Measurements from ENCODE around the gene ALOXE3.

Gene ALOXE3

GRCh38 chr17:8056232-8056975 lies 61.9 kb downstream of the ALOXE3 start:
- Histone ChIP-seq H3K9me3 (ENCODE audit: control insufficient read depth, low read length) (no peaks in the 10 kb centered on the region), H3K27ac (ENCODE audit: low read depth, low read length, severe bottlenecking) (peak overlapping the region; percentile 59), H3K4me1 (ENCODE audit: control insufficient read depth, insufficient read depth, low read length, poor library complexity, severe bottlenecking) (peaks cover 9% of the 10 kb centered on the region), H3K4me3 (ENCODE audit: extremely low read depth, insufficient read depth, low read length, poor library complexity, severe bottlenecking) (no peak overlapping the region), H3K36me3 (ENCODE audit: control insufficient read depth, insufficient read depth, low read length) (no peaks in the 10 kb centered on the region)
- 85 to 91% methylated on average over 11 to 12 of the region's 14 CpGs for WGBS, 2 experiments (ENCODE audit: insufficient coverage in 2 of 2)

GRCh38 chr17:8055851-8056231 lies 62.5 kb downstream of the ALOXE3 start:
- peaks cover 9% of the 10 kb centered on the region for H3K4me1 ChIP-seq (ENCODE audit: control insufficient read depth, insufficient read depth, low read length, poor library complexity, severe bottlenecking)
- no peaks in the 10 kb centered on the region for H3K36me3 ChIP-seq (ENCODE audit: control insufficient read depth, insufficient read depth, low read length)
- H3K27ac ChIP-seq (ENCODE audit: low read depth, low read length, severe bottlenecking), result peak overlapping the region; percentile 59
- no peak overlapping the region for H3K4me3 ChIP-seq (ENCODE audit: extremely low read depth, insufficient read depth, low read length, poor library complexity, severe bottlenecking)
- H3K9me3 ChIP-seq (ENCODE audit: control insufficient read depth, low read length), result no peaks in the 10 kb centered on the region
- 88 to 100% methylated on average over 1 to 2 of the region's 3 CpGs for WGBS, 2 experiments (ENCODE audit: insufficient coverage in 2 of 2)

- WGBS, 2 experiments (ENCODE audit: insufficient coverage in 2 of 2), result 94 to 96% methylated on average over 6 to 7 of the region's 7 CpGs
- H3K36me3 ChIP-seq (ENCODE audit: control insufficient read depth, insufficient read depth, low read length), result no peaks in the 10 kb centered on the region
- no peak overlapping the region for H3K4me3 ChIP-seq (ENCODE audit: extremely low read depth, insufficient read depth, low read length, poor library complexity, severe bottlenecking)
- no peak overlapping the region for H3K27ac ChIP-seq (ENCODE audit: low read depth, low read length, severe bottlenecking)
- peaks cover 9% of the 10 kb centered on the region for H3K4me1 ChIP-seq (ENCODE audit: control insufficient read depth, insufficient read depth, low read length, poor library complexity, severe bottlenecking)
- no peaks in the 10 kb centered on the region for H3K9me3 ChIP-seq (ENCODE audit: control insufficient read depth, low read length)
Observed at GRCh38 chr17:8053600-8053999, 64.7 kb downstream of the ALOXE3 start.

- 90 to 93% methylated on average over 4 of the region's 6 CpGs for WGBS, 2 experiments (ENCODE audit: insufficient coverage in 2 of 2)
Observed at GRCh38 chr17:8052256-8053252, 65.8 kb downstream of the ALOXE3 start.

GRCh38 chr17:8051831-8052230 lies 66.5 kb downstream of the ALOXE3 start:
- WGBS, 2 experiments (ENCODE audit: insufficient coverage in 2 of 2), result 91 to 92% methylated on average over 4 to 7 of the region's 7 CpGs
- no peaks in the 10 kb centered on the region for H3K36me3 ChIP-seq (ENCODE audit: control insufficient read depth, insufficient read depth, low read length)

More at GRCh38 chr17:8052256-8053252, 65.8 kb downstream of the ALOXE3 start:
- Histone ChIP-seq H3K4me3 (ENCODE audit: extremely low read depth, insufficient read depth, low read length, poor library complexity, severe bottlenecking) (no peak overlapping the region), H3K9me3 (ENCODE audit: control insufficient read depth, low read length) (no peaks in the 10 kb centered on the region), H3K36me3 (ENCODE audit: control insufficient read depth, insufficient read depth, low read length) (no peaks in the 10 kb centered on the region), H3K27ac (ENCODE audit: low read depth, low read length, severe bottlenecking) (no peak overlapping the region), H3K4me1 (ENCODE audit: control insufficient read depth, insufficient read depth, low read length, poor library complexity, severe bottlenecking) (peaks cover 9% of the 10 kb centered on the region)

GRCh38 chr17:8048736-8049135 lies 69.6 kb downstream of the ALOXE3 start:
- H3K4me1 ChIP-seq (ENCODE audit: control insufficient read depth, insufficient read depth, low read length, poor library complexity, severe bottlenecking), result no peaks in the 10 kb centered on the region
- 86 to 93% methylated on average over 5 of the region's 8 CpGs for whole genome bisulfite sequencing, 2 experiments (ENCODE audit: insufficient coverage in 2 of 2)
- H3K9me3 ChIP-seq (ENCODE audit: control insufficient read depth, low read length), result no peaks in the 10 kb centered on the region

More at GRCh38 chr17:8051831-8052230, 66.5 kb downstream of the ALOXE3 start:
- Histone ChIP-seq H3K4me3 (ENCODE audit: extremely low read depth, insufficient read depth, low read length, poor library complexity, severe bottlenecking) (no peak overlapping the region), H3K4me1 (ENCODE audit: control insufficient read depth, insufficient read depth, low read length, poor library complexity, severe bottlenecking) (peaks cover 9% of the 10 kb centered on the region), H3K27ac (ENCODE audit: low read depth, low read length, severe bottlenecking) (no peak overlapping the region), H3K9me3 (ENCODE audit: control insufficient read depth, low read length) (no peaks in the 10 kb centered on the region)

GRCh38 chr17:8048236-8048635 lies 70.1 kb downstream of the ALOXE3 start:
- Histone ChIP-seq H3K9me3 (ENCODE audit: control insufficient read depth, low read length) (no peaks in the 10 kb centered on the region), H3K36me3 (ENCODE audit: control insufficient read depth, insufficient read depth, low read length) (no peaks in the 10 kb centered on the region), H3K4me1 (ENCODE audit: control insufficient read depth, insufficient read depth, low read length, poor library complexity, severe bottlenecking) (no peaks in the 10 kb centered on the region), H3K27ac (ENCODE audit: low read depth, low read length, severe bottlenecking) (no peak overlapping the region), H3K4me3 (ENCODE audit: extremely low read depth, insufficient read depth, low read length, poor library complexity, severe bottlenecking) (no peak overlapping the region)
- WGBS, 2 experiments (ENCODE audit: insufficient coverage in 2 of 2), result 91 to 95% methylated on average over 10 to 12 of the region's 12 CpGs

More at GRCh38 chr17:8048736-8049135, 69.6 kb downstream of the ALOXE3 start:
- Histone ChIP-seq H3K36me3 (ENCODE audit: control insufficient read depth, insufficient read depth, low read length) (no peaks in the 10 kb centered on the region), H3K4me3 (ENCODE audit: extremely low read depth, insufficient read depth, low read length, poor library complexity, severe bottlenecking) (no peak overlapping the region), H3K27ac (ENCODE audit: low read depth, low read length, severe bottlenecking) (no peak overlapping the region)

GRCh38 chr17:8047769-8048110 lies 70.6 kb downstream of the ALOXE3 start:
- WGBS, 2 experiments (ENCODE audit: insufficient coverage in 2 of 2), result 100% methylated on average over 3 of the region's 4 CpGs

GRCh38 chr17:8046929-8047768 lies 71.2 kb downstream of the ALOXE3 start:
- Histone ChIP-seq H3K4me3 (ENCODE audit: extremely low read depth, insufficient read depth, low read length, poor library complexity, severe bottlenecking) (no peak overlapping the region), H3K4me1 (ENCODE audit: control insufficient read depth, insufficient read depth, low read length, poor library complexity, severe bottlenecking) (no peaks in the 10 kb centered on the region), H3K27ac (ENCODE audit: low read depth, low read length, severe bottlenecking) (no peak overlapping the region), H3K36me3 (ENCODE audit: control insufficient read depth, insufficient read depth, low read length) (no peaks in the 10 kb centered on the region), H3K9me3 (ENCODE audit: control insufficient read depth, low read length) (no peaks in the 10 kb centered on the region)
- WGBS, 2 experiments (ENCODE audit: insufficient coverage in 2 of 2), result 82 to 92% methylated on average over 17 to 20 of the region's 24 CpGs

More at GRCh38 chr17:8047769-8048110, 70.6 kb downstream of the ALOXE3 start:
- no peak overlapping the region for H3K4me3 ChIP-seq (ENCODE audit: extremely low read depth, insufficient read depth, low read length, poor library complexity, severe bottlenecking)
- no peaks in the 10 kb centered on the region for H3K4me1 ChIP-seq (ENCODE audit: control insufficient read depth, insufficient read depth, low read length, poor library complexity, severe bottlenecking)
- H3K9me3 ChIP-seq (ENCODE audit: control insufficient read depth, low read length), result no peaks in the 10 kb centered on the region
- no peak overlapping the region for H3K27ac ChIP-seq (ENCODE audit: low read depth, low read length, severe bottlenecking)
- H3K36me3 ChIP-seq (ENCODE audit: control insufficient read depth, insufficient read depth, low read length), result no peaks in the 10 kb centered on the region

GRCh38 chr17:8046306-8046928 lies 71.9 kb downstream of the ALOXE3 start:
- 85 to 90% methylated on average over 5 to 7 of the region's 11 CpGs for WGBS, 2 experiments (ENCODE audit: insufficient coverage in 2 of 2)
- H3K9me3 ChIP-seq (ENCODE audit: control insufficient read depth, low read length), result no peaks in the 10 kb centered on the region
- no peaks in the 10 kb centered on the region for H3K36me3 ChIP-seq (ENCODE audit: control insufficient read depth, insufficient read depth, low read length)
- no peak overlapping the region for H3K27ac ChIP-seq (ENCODE audit: low read depth, low read length, severe bottlenecking)
- H3K4me3 ChIP-seq (ENCODE audit: extremely low read depth, insufficient read depth, low read length, poor library complexity, severe bottlenecking), result no peak overlapping the region
- H3K4me1 ChIP-seq (ENCODE audit: control insufficient read depth, insufficient read depth, low read length, poor library complexity, severe bottlenecking), result peaks cover 2% of the 10 kb centered on the region
